GM12892 (cell line): ENCODE measurements around the gene SHH.

Source experiments
- POLR2A ChIP-seq: IDR thresholded peaks from 2 replicates; pipeline ENCODE4 v1.6.1; 2011; ENCODE audit warnings: low read depth, low read length, control low read depth
- POLR2AphosphoS5 ChIP-seq: IDR thresholded peaks from 2 replicates; pipeline ENCODE4 v1.6.1; 2011; ENCODE audit warnings: low read depth, low read length, control low read depth
- TAF1 ChIP-seq: IDR thresholded peaks from 2 replicates; pipeline ENCODE4 v1.6.1; 2011; ENCODE audit warnings: low read depth, mild to moderate bottlenecking, control low read depth, low read length, borderline replicate concordance

- TF ChIP-seq POLR2A (no peak), POLR2AphosphoS5 (no peak), TAF1 (no peak)
Observed at GRCh38 chr7:155848691-155849669, 36.7 kb upstream of the SHH start.
